ENCODE measurements around the gene APLP2.

GRCh38 chr11:130127509-130127908 lies 57.8 kb downstream of the APLP2 start:
- no peak for TF ChIP-seq YY1 (IDR thresholded peaks at IDR 0.05; ENCODE audit: insufficient read depth, insufficient read length)
- TF ChIP-seq ZNF274 (IDR thresholded peaks at IDR 0.05; ENCODE audit: low read depth, low read length) = no peak
- TF ChIP-seq SUZ12 (IDR thresholded peaks at IDR 0.05; ENCODE audit: extremely low read depth, insufficient read depth, insufficient read length) = no peak
